Measurements from ENCODE around the gene NBAS. TPM values are rescaled to one million over a fixed set of nuclear protein-coding genes. Genes with fewer than 3 reads are reported as not detected.

The NBAS gene
- total RNA-seq, 1 experiment from 2014 or later: 32.5 TPM

- H3K14ac ChIP-seq (ENCODE audit: insufficient read depth, low read length): no peak overlapping the region
- H3K79me1 ChIP-seq (ENCODE audit: insufficient read depth, low read depth, low read length, poor library complexity, severe bottlenecking): no peaks in the 10 kb centered on the region
- H3T11ph ChIP-seq (ENCODE audit: low read length): no peak overlapping the region
- H2BK15ac ChIP-seq (ENCODE audit: low read depth, low read length): no peak overlapping the region
- DNase-seq: no peak
- WGBS (ENCODE audit: extremely low coverage, insufficient read length, low lambda C conversion rate): no CpG with 5 or more reads among the region's 6 CpGs
- TF ChIP-seq CTCF (conservative IDR thresholded peaks at IDR 0.05): no peak
- H2BK20ac ChIP-seq (ENCODE audit: low read depth, low read length, poor library complexity, severe bottlenecking): no peak overlapping the region
- Mint-ChIP-seq H3K4me3 (no peak overlapping the region), H3K27me3 (ENCODE audit: low read depth) (peaks cover 3% of the 10 kb centered on the region; the same call in 1 of the 2 replicates), H3K9me3 (no peaks in the 10 kb centered on the region), H3K27ac (no peak overlapping the region), H3K36me3 (ENCODE audit: insufficient read depth in 1 of 3, low read depth in 3 of 3) (no peaks in the 10 kb centered on the region), H3K4me1 (peaks cover 0 to 6% of the 10 kb centered on the region in 2 experiments; a peak in 2 of 4 replicates)
- no peak overlapping the region for H4K91ac ChIP-seq (ENCODE audit: insufficient read length, low read depth, low read length)
- no peaks in the 10 kb centered on the region for H3K4me1 ChIP-seq (ENCODE audit: insufficient read depth, low read length)
- H3K27me3 ChIP-seq (ENCODE audit: insufficient read depth, low read length): no peaks in the 10 kb centered on the region
- H4K20me1 ChIP-seq (ENCODE audit: control insufficient read depth, insufficient read depth, insufficient read length): no peaks in the 10 kb centered on the region
- no peak overlapping the region for H3K18ac ChIP-seq (ENCODE audit: insufficient read length, low read depth, low read length)
- H3K23ac ChIP-seq (ENCODE audit: insufficient read length, low read depth, low read length): no peak overlapping the region
- H3K9ac ChIP-seq (ENCODE audit: extremely low read depth, insufficient read length, low read length): no peak overlapping the region
- H3K56ac ChIP-seq (ENCODE audit: insufficient read length, low read depth, low read length): no peak overlapping the region
- no peak overlapping the region for H2BK5ac ChIP-seq (ENCODE audit: insufficient read length, low read length)
- no peak overlapping the region for H4K8ac ChIP-seq (replicated peaks; ENCODE audit: insufficient read length, low read depth, low read length)
- no peak overlapping the region for H2BK12ac ChIP-seq (ENCODE audit: insufficient read length, low read depth, low read length)
- H3K4ac ChIP-seq (ENCODE audit: low read depth, low read length): no peak overlapping the region
- no peaks in the 10 kb centered on the region for H3K79me2 ChIP-seq (ENCODE audit: insufficient read depth, low read length)
- no peak overlapping the region for H2BK120ac ChIP-seq (ENCODE audit: low read depth, low read length, poor library complexity, severe bottlenecking)
- H3K27ac ChIP-seq (ENCODE audit: insufficient read length, low read depth, low read length): no peak overlapping the region
- H2AK5ac ChIP-seq (ENCODE audit: insufficient read length, low read length): no peak overlapping the region
- no peak overlapping the region for H3K4me2 ChIP-seq (ENCODE audit: insufficient read depth, insufficient read length, low read length)
- no peaks in the 10 kb centered on the region for H3K9me3 ChIP-seq (ENCODE audit: control insufficient read depth, low read depth, low read length)
- H2AFZ ChIP-seq (ENCODE audit: low read length): no peak overlapping the region
- H3K23me2 ChIP-seq (ENCODE audit: insufficient read length, low read depth, low read length, poor library complexity, severe bottlenecking): no peaks in the 10 kb centered on the region
- no peak overlapping the region for H4K5ac ChIP-seq (ENCODE audit: insufficient read length, low read depth, low read length)
These were observed 5.8 kb upstream of the NBAS start for GRCh38 chr2:15566912-15567311.
